Measurements from ENCODE around the gene HSPA8.

DNA sequence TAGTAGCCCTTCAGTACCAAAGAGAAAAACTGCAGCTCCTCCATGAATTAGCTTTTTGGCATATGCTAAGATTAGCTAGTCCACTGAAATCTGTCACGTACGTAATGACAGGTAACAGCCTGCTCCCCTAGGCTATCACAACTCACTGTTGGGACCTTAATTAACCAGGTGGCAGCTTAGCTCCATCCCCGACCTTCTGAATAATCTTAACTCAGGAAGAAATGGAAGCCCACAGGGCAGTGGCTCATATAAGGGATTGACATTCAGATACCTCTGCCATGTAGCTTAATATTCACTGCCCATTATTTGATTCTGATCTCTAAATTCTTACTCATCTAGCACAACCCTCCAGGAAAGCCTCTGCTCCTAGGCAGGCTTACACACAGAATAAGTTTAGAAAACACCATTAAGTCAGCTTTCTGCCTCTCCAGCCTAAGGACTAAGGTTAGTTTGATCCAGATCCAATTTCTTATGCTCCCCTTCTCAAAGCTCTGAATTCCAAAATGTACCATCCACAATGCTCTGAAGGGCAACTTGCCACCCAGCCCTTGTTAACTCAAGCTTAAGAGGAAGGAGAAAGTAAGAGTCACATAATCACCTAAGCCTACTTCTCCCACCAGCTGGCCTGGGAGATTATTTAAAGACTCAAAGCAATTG lies 5.0 kb downstream of the HSPA8 start:
- TF ChIP-seq, protein P1, sequence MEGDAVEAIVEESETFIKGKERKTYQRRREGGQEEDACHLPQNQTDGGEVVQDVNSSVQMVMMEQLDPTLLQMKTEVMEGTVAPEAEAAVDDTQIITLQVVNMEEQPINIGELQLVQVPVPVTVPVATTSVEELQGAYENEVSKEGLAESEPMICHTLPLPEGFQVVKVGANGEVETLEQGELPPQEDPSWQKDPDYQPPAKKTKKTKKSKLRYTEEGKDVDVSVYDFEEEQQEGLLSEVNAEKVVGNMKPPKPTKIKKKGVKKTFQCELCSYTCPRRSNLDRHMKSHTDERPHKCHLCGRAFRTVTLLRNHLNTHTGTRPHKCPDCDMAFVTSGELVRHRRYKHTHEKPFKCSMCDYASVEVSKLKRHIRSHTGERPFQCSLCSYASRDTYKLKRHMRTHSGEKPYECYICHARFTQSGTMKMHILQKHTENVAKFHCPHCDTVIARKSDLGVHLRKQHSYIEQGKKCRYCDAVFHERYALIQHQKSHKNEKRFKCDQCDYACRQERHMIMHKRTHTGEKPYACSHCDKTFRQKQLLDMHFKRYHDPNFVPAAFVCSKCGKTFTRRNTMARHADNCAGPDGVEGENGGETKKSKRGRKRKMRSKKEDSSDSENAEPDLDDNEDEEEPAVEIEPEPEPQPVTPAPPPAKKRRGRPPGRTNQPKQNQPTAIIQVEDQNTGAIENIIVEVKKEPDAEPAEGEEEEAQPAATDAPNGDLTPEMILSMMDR (IDR thresholded peaks at IDR 0.05; ENCODE audit: low read length): no peak
- TF ChIP-seq EZH2 (optimal IDR thresholded peaks at IDR 0.05; ENCODE audit: low read depth, low read length) (no peak), EZH2phosphoT487 (IDR thresholded peaks at IDR 0.05; ENCODE audit: low read length) (no peak)

Data from MM.1S (cell line).